CD4-positive, alpha-beta T cell treated with Interleukin-17A for 4 hours (primary cell): ENCODE results near the gene DCBLD2.

Experiments used
- DNase-seq: peaks from one replicate; pipeline ENCODE4 v3.0.0-alpha.2; 2020; ENCODE audit warnings: mixed read lengths

The DCBLD2 gene

DNA sequence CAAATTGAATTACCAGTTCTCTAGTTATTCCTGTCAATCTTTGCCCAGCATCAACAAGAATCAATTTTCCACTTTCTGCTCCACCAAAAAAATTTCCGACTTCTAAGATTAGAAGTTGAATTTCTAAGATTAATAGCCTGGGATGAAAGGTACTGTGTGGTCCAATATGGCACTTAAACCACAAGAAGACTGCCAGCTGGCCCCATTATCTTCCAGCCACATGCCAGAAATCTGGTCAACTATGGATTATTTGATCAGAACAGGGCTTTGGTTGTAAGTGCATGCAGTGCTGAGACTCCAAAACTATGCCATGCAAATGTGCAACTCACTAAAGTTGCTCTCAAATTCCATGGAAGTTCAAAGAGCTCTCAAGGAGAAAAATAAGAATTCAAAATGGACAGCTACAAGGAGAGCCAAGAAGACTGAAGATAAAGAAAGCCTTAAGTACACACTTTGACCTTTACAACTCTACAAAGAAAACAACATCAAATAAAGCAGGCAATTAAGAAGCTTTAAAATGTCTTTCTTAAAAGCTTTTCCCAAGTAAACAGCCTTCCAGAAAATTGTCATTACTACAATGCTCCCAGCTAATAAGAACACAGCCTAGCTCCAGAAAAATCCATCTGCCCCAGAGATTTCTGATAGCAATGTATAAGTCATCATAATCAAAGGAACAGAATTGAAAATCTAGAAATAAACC lies 74.1 kb downstream of the DCBLD2 start:
- DNase-seq = no peak

GRCh38 chr3:98826126-98826525 lies 75.4 kb downstream of the DCBLD2 start:
- no peak for DNase-seq

GRCh38 chr3:98824256-98824655 lies 77.2 kb downstream of the DCBLD2 start:
- no peak for DNase-seq

GRCh38 chr3:98823791-98824190 lies 77.7 kb downstream of the DCBLD2 start:
- DNase-seq = no peak

DNA sequence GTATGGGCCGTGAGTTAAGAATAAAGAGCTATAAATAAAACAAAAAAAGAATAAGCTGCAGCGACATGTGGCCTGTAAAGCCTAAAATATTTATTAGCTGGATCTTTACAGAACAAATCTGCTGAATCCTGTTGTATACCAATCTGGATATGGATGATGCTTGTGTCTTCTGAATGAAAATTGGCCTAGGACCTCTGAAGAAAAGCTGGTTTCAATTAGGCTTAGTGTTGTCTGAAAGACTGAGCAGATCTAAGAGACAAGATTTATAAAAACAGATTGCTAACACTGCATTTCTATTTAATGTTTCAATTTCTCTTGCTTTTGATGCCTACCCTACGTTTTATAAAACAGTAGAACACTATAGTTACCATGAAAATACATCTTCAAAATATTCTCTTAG lies 80.4 kb downstream of the DCBLD2 start:
- no peak for DNase-seq

GRCh38 chr3:98817547-98818041 lies 83.9 kb downstream of the DCBLD2 start:
- no peak for DNase-seq

GRCh38 chr3:98814817-98815420 lies 86.6 kb downstream of the DCBLD2 start:
- no peak for DNase-seq

- no peak for DNase-seq
These were observed 88.6 kb downstream of the DCBLD2 start for GRCh38 chr3:98812851-98813374.

GRCh38 chr3:98811048-98811447 lies 90.4 kb downstream of the DCBLD2 start:
- DNase-seq = no peak

DNA sequence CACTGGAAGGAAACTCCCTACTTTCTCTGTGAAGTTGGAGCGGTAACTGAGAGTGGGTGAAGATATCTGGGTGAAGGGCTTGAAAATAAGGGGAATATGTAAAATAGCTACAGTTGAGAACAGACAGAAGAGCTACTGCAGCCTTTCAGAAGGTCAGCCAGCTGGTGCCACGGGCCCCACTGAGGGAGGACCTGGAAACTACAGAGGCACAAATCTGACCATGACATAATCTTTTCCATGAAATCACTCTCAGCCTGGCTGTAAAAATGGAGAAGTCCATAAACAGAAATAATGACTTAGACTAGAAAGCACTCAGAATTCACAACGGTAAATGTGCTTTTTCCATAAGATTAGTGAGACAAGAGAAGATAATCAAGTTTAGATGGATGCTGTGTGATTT lies 91.9 kb downstream of the DCBLD2 start:
- DNase-seq = no peak

DNA sequence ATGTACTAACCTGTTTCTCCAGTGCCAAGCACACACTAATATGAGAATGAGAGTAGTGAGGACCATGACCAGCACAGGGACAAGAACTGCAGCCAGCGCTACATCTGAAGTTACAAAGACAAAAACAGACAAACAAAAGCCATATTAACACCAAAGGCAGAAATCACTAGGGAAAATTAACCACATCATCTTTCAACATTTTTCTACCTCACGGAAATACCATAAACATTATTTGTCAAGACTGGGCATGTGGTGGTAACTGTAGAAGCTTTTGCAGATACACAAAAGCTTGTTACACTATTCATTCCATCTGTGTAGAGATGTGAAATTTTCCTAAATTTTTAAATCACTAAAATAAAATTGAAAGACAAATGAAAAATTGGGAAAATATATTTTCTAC lies 93.4 kb downstream of the DCBLD2 start:
- DNase-seq = no peak

DNA sequence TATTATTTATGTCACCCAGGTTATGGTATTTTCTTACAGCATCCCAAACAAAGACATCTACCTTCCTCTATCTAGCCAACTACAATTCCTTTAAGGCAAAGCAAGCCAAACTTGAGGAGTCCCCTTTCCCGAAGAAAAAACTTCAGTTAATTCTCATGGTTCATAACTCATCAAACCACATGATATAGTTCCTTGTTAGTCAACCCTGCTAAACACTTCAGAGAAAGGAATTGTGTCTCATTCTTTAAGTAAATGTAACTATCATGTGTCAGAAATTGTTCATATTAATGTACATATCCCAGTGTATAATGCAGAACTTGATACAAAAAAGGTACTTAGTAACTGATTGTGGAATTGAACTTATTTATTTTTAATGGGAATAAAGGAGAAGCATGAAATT lies 93.9 kb downstream of the DCBLD2 start:
- DNase-seq = no peak

DNA sequence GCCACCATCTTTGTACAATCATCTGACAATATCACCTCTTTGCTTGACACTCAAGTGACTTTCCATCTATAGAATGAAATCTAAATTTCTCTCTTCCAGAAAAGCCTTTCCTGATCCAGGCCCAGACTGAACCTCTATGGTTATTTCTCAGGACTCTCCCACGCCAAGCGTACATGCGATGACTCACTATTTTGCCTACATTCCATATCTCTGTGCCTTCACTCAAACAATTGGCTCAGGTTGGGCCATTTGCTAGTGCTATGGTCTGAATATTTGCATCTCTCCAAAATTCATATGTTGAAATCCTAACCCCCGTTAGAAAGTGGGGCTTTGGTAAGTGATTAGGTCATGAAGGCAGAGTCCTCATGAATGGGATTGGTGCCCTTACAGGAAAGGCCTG lies 94.5 kb downstream of the DCBLD2 start:
- no peak for DNase-seq

DNA sequence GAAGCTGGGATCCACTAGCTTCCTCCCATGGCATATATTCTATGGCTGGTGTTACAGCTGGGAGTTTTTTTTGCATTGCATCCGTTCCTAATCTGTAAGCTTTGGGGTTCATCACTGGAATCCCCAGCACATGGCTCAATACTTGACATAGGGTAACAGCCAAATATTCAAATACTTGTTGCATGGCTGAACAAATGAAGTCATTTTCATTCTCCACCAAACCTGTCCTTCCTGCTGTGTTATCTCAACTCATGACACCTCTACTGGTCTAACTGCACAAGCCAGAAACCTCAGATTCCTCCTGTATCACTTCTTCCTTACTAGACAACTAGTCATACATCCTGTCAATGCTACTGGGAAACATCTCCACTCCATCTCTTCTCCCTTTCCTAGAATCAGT lies 95.0 kb downstream of the DCBLD2 start:
- DNase-seq = no peak

GRCh38 chr3:98805571-98805970 lies 95.9 kb downstream of the DCBLD2 start:
- no peak for DNase-seq

GRCh38 chr3:98801043-98801747 lies 100.3 kb downstream of the DCBLD2 start:
- DNase-seq = no peak

DNA sequence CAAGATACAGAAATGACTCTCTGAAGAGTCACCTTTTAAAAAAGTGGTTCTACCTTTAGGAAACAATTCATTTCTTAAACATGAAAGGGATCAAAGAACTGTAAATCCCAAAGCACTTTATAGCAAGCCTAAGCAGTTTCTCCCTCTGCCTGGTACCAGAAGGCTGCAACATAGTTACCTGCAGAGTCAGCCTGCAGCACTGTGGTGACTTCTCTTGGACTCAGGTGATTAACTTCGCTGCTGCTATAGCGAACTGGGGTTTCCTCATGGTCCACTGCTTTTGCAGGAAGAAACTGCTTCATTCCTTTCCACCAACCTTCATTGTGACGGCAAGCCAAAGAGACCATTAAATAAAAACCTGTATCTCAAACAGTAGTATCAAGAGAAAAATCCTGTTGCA lies 101.1 kb downstream of the DCBLD2 start:
- no peak for DNase-seq

DNA sequence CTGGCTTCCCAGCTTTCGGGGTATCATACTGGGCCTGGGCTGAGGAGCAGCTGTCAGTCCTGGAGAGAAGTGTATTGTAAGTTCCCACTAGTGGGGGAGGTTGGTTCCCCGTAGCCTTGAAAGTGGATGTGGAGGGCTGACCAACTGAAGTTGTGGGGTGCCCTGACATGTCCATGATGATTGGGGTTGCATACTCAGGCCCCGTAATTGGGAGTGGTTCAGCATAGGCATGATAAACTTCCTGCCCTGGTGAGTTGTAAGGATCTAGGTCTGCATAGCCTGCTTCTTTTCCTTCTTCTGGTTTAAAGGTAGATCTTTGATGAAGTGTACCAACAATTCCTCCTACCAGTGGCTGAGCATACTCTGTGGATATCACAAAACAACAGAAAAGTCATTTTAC lies 102.0 kb downstream of the DCBLD2 start:
- DNase-seq = no peak

DNA sequence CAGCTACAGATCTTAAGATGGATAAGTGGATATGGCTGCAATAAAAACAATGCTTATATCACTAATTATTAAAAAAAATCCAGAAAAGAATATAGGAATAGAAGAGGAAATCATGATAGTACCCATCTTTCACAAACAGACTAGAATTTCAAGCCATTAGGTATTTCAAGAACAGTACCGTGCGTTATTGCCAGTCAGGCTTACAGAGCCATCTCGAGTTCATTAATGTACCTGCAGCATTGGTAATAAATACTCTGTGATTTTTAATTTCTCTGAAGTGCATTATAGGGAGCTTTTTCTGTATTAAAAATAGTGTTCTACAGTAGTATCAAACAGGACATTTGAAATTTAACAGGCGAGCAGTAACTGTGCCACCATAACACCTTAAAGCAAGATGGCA lies 102.7 kb downstream of the DCBLD2 start:
- DNase-seq = no peak

- DNase-seq = no peak
These were observed 103.6 kb downstream of the DCBLD2 start for GRCh38 chr3:98797905-98798304.

- DNase-seq = no peak
These were observed 105.2 kb downstream of the DCBLD2 start for GRCh38 chr3:98796334-98796733.

DNA sequence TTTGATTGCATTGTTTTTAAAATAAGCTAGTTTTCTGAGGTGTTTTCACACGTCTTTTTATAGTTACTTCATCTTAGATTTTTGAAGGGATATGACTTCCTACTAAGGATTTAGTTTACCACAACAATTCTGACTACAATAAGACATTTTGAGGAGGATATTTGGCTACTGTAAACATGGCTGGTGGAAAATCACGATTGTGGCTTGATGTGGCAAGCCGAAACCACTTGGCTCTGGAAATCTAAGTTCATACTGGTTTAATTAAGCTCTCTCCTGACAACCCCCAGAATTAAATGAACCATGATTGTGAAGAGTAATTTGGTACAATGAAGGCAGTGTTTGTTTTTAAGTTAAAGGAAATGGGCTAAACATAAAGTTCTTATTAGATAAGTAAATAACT lies 107.5 kb downstream of the DCBLD2 start:
- no peak for DNase-seq

DNA sequence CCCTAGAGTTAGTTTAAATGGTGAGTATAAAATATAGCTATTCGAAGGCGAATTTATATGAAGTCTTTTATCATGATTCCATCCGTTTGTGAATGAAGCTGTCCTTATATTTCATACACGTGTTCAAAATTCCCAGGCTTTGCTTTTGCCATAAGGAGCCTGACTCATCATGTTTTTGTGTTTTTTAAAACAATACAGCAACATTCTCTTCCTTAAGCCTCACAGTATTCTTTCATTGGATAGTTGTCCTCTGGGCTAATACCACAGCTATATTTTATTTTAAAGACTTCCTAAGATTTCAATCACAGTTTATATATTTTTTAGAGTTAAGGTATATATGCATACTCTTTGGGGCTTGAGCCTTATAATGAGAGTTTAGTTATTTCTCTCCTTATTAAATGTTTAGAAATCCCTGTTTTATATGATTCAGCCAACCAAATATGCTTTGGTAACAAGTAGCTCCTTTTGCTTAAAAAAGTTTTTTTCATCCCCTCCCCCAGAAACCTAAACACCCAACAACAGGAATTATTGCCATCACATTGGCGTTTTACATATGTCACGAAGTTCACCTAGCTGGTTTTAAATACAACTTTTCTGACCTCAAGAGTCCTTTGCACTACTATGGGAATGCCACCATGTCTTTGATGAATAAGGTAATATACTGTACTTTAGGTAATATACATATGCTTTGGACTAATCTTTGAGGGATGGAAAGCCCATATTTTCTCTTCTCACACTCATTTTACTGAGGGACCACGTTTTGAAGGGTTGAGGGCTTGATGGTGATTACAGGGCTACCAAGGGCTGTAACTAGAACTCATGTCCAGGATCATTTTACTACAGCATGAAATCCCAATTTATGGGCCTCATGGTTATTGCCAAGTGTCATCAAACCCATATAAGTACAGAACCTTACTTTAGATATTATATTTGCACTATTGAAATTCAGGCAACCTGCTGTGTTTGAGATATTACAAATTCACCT lies 109.9 kb downstream of the DCBLD2 start:
- no peak for DNase-seq
